Measurements from ENCODE around the gene RSRC1.
A peak's percentile ranks its signal among the peaks of the same experiment; 100 is the strongest.

The RSRC1 gene

GRCh38 chr3:158100681-158101080, 9.2 kb upstream of the RSRC1 start:
- H3K4me2 ChIP-seq (ENCODE audit: insufficient read depth, low read length, poor library complexity, severe bottlenecking): no peak overlapping the region
- H2AK5ac ChIP-seq (ENCODE audit: low read depth, low read length): no peak overlapping the region
- no peak overlapping the region for H4K91ac ChIP-seq (ENCODE audit: low read depth, low read length, poor library complexity)
- H2AFZ ChIP-seq (ENCODE audit: low read length): no peak overlapping the region
- no peak for DNase-seq (ENCODE audit: low spot score)
- no peak overlapping the region for H3K18ac ChIP-seq (ENCODE audit: low read length)
- no peak overlapping the region for H4K8ac ChIP-seq (ENCODE audit: low read depth, low read length)
- H2BK5ac ChIP-seq (ENCODE audit: low read length): no peak overlapping the region
- H3K27me3 ChIP-seq (ENCODE audit: control insufficient read depth in 3 of 3, insufficient read depth in 3 of 3, low read depth in 1 of 3, low read length in 3 of 3): peaks cover 32 to 98% (median 76%) of the 10 kb centered on the region in 3 experiments
- H3K9ac ChIP-seq (ENCODE audit: low read depth, low read length, poor library complexity): no peak overlapping the region
- peaks cover 4 to 15% of the 10 kb centered on the region in 2 donors for H3K4me1 ChIP-seq (ENCODE audit: control insufficient read depth in 2 of 2, insufficient read depth in 1 of 2, low read depth in 1 of 2, low read length in 2 of 2)
- H2BK12ac ChIP-seq (ENCODE audit: low read length): no peak overlapping the region
- no peak overlapping the region for H3K23ac ChIP-seq (ENCODE audit: low read depth, low read length, poor library complexity)
- H3K4me3 ChIP-seq (ENCODE audit: low read length in 2 of 2): no peak overlapping the region
- H3K14ac ChIP-seq (ENCODE audit: low read length): no peak overlapping the region
- no CpG with 5 or more reads among the region's 2 CpGs for WGBS, 2 donors (ENCODE audit: extremely low coverage in 2 of 2, insufficient read length in 2 of 2, insufficient replicate concordance in 1 of 2)
- no peak overlapping the region for H3K4ac ChIP-seq (ENCODE audit: low read length)
- H2BK120ac ChIP-seq (ENCODE audit: low read depth, low read length): no peak overlapping the region
- H3K9me3 ChIP-seq (replicated peaks in 1 of 2; ENCODE audit: control insufficient read depth in 2 of 2, insufficient read depth in 1 of 2, low read depth in 1 of 2, low read length in 2 of 2): peaks cover 0 to 2% of the 10 kb centered on the region in 2 donors
- H3K36me3 ChIP-seq (replicated peaks in 1 of 2; ENCODE audit: control insufficient read depth in 2 of 2, insufficient read depth in 2 of 2, low read length in 2 of 2): no peaks in the 10 kb centered on the region
- no peaks in the 10 kb centered on the region for H3K79me1 ChIP-seq (ENCODE audit: low read depth, low read length)
- no peak overlapping the region for H3K27ac ChIP-seq (replicated peaks; ENCODE audit: low read length)
- H2BK15ac ChIP-seq (ENCODE audit: low read length): no peak overlapping the region

GRCh38 chr3:158101335-158102241, 8.3 kb upstream of the RSRC1 start:
- no peak overlapping the region for H3K14ac ChIP-seq (ENCODE audit: low read length)
- no peak overlapping the region for H2BK12ac ChIP-seq (ENCODE audit: low read length)
- H3K4ac ChIP-seq (ENCODE audit: low read length): no peak overlapping the region
- no peak overlapping the region for H3K27ac ChIP-seq (replicated peaks; ENCODE audit: low read length)
- no peak overlapping the region for H3K4me2 ChIP-seq (ENCODE audit: insufficient read depth, low read length, poor library complexity, severe bottlenecking)
- H3K18ac ChIP-seq (ENCODE audit: low read length): no peak overlapping the region
- H3K4me3 ChIP-seq (ENCODE audit: low read length in 2 of 2): no peak overlapping the region
- WGBS, 2 donors (ENCODE audit: extremely low coverage in 2 of 2, insufficient read length in 2 of 2, insufficient replicate concordance in 1 of 2): no CpG with 5 or more reads among the region's 14 CpGs
- no peak overlapping the region for H2AK5ac ChIP-seq (ENCODE audit: low read depth, low read length)
- peaks cover 0 to 2% of the 10 kb centered on the region in 2 donors for H3K9me3 ChIP-seq (replicated peaks in 1 of 2; ENCODE audit: control insufficient read depth in 2 of 2, insufficient read depth in 1 of 2, low read depth in 1 of 2, low read length in 2 of 2)
- no peak overlapping the region for H2BK5ac ChIP-seq (ENCODE audit: low read length)
- peaks cover 4 to 15% of the 10 kb centered on the region in 2 donors for H3K4me1 ChIP-seq (ENCODE audit: control insufficient read depth in 2 of 2, insufficient read depth in 1 of 2, low read depth in 1 of 2, low read length in 2 of 2)
- H4K91ac ChIP-seq (ENCODE audit: low read depth, low read length, poor library complexity): no peak overlapping the region
- no peak overlapping the region for H3K23ac ChIP-seq (ENCODE audit: low read depth, low read length, poor library complexity)
- no peaks in the 10 kb centered on the region for H3K36me3 ChIP-seq (replicated peaks in 1 of 2; ENCODE audit: control insufficient read depth in 2 of 2, insufficient read depth in 2 of 2, low read length in 2 of 2)
- H3K27me3 ChIP-seq (ENCODE audit: control insufficient read depth in 3 of 3, insufficient read depth in 3 of 3, low read depth in 1 of 3, low read length in 3 of 3): peaks cover 36 to 98% (median 81%) of the 10 kb centered on the region in 3 experiments
- no peak overlapping the region for H3K9ac ChIP-seq (ENCODE audit: low read depth, low read length, poor library complexity)
- DNase-seq (ENCODE audit: low spot score): no peak
- H3K79me1 ChIP-seq (ENCODE audit: low read depth, low read length): no peaks in the 10 kb centered on the region
- H2BK15ac ChIP-seq (ENCODE audit: low read length): no peak overlapping the region
- H2AFZ ChIP-seq (ENCODE audit: low read length): no peak overlapping the region
- H4K8ac ChIP-seq (ENCODE audit: low read depth, low read length): no peak overlapping the region
- H2BK120ac ChIP-seq (ENCODE audit: low read depth, low read length): no peak overlapping the region

- Histone ChIP-seq H2BK15ac (ENCODE audit: low read length) (no peak overlapping the region), H2AFZ (ENCODE audit: low read length) (peak overlapping the region; percentile 92), H3K18ac (ENCODE audit: low read length) (no peak overlapping the region), H3K14ac (ENCODE audit: low read length) (no peak overlapping the region), H3K27me3 (ENCODE audit: control insufficient read depth in 3 of 3, insufficient read depth in 3 of 3, low read depth in 1 of 3, low read length in 3 of 3) (peaks cover 43 to 98% (median 84%) of the 10 kb centered on the region in 3 experiments), H3K4me1 (ENCODE audit: control insufficient read depth in 2 of 2, insufficient read depth in 1 of 2, low read depth in 1 of 2, low read length in 2 of 2) (peaks cover 4 to 19% of the 10 kb centered on the region in 2 donors), H2BK12ac (ENCODE audit: low read length) (no peak overlapping the region), H3K9ac (ENCODE audit: low read depth, low read length, poor library complexity) (no peak overlapping the region), H3K4me3 (ENCODE audit: low read length in 2 of 2) (no peak overlapping the region), H3K4ac (ENCODE audit: low read length) (no peak overlapping the region), H4K91ac (ENCODE audit: low read depth, low read length, poor library complexity) (no peak overlapping the region), H3K23ac (ENCODE audit: low read depth, low read length, poor library complexity) (no peak overlapping the region), H3K4me2 (ENCODE audit: insufficient read depth, low read length, poor library complexity, severe bottlenecking) (no peak overlapping the region), H2BK120ac (ENCODE audit: low read depth, low read length) (no peak overlapping the region), H3K27ac (replicated peaks; ENCODE audit: low read length) (no peak overlapping the region), H3K9me3 (replicated peaks in 1 of 2; ENCODE audit: control insufficient read depth in 2 of 2, insufficient read depth in 1 of 2, low read depth in 1 of 2, low read length in 2 of 2) (peaks cover 0 to 2% of the 10 kb centered on the region in 2 donors), H4K8ac (ENCODE audit: low read depth, low read length) (no peak overlapping the region), H2AK5ac (ENCODE audit: low read depth, low read length) (no peak overlapping the region), H3K36me3 (replicated peaks in 1 of 2; ENCODE audit: control insufficient read depth in 2 of 2, insufficient read depth in 2 of 2, low read length in 2 of 2) (no peaks in the 10 kb centered on the region), H3K79me1 (ENCODE audit: low read depth, low read length) (no peaks in the 10 kb centered on the region), H2BK5ac (ENCODE audit: low read length) (no peak overlapping the region)
- DNase-seq (ENCODE audit: low spot score): no peak
- no CpG with 5 or more reads among the region's 28 CpGs for WGBS, 2 donors (ENCODE audit: extremely low coverage in 2 of 2, insufficient read length in 2 of 2, insufficient replicate concordance in 1 of 2)
Observed at GRCh38 chr3:158102242-158103080, 7.4 kb upstream of the RSRC1 start.

Data from neuronal stem cell (in vitro differentiated cells).